ENCODE results near the gene AUTS2.

GRCh38 chr7:69799048-69799697 lies 200.9 kb downstream of the AUTS2 start:
- TF ChIP-seq ZNF384 (IDR thresholded peaks at IDR 0.05) (no peak), HDGF (IDR thresholded peaks at IDR 0.05; ENCODE audit: borderline replicate concordance) (no peak), FOXK2 (IDR thresholded peaks at IDR 0.05) (no peak), L3MBTL2 (conservative IDR thresholded peaks at IDR 0.05) (no peak)
